ENCODE data around the gene FRMD1.

Gene FRMD1

DNA sequence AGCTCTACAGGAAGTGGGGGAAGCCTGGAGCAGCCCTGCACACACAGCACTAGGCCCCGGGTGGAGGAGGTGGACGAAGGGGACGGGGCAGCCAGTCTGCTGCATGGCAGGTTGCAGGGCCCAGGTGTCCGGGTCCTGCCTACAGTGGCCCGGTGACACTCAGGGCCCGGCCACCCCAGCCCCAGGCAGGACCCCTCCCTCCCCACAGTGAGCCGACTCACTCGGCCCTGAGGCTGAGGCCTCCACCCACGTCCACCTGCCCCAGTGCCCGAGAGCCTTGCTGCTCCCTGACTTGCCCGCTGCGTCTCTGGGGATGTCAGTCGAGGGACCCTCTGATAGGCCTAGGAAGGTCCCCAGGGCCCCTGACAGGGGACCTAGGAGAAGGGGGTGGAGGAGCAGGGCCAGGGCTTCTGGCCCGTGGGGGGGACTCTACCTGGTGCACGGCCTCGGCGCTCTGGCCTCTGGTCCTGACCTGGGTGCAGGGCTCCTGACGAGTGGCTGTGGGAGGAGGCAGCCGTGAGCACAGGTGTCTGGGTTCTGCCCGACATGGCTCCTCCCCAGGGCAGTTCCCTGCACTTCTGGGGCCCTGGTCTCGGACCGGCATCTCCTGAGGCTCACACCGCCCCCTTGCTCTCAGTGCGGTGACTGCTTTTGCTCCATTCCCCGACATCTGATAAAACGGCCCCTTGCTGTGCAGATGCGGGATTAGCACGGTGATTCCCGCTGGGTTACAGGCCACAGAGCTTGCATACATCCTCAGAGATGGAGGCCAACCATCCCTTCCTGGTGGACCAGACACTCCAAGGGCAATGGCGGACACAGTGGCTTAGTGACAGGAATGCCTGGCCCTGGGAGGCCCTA is 20.1 kb downstream of the FRMD1 start:
- in situ Hi-C loops (cut with HindIII; ENCODE audit: low sequenced_read_pairs) = no loop called here

DNA sequence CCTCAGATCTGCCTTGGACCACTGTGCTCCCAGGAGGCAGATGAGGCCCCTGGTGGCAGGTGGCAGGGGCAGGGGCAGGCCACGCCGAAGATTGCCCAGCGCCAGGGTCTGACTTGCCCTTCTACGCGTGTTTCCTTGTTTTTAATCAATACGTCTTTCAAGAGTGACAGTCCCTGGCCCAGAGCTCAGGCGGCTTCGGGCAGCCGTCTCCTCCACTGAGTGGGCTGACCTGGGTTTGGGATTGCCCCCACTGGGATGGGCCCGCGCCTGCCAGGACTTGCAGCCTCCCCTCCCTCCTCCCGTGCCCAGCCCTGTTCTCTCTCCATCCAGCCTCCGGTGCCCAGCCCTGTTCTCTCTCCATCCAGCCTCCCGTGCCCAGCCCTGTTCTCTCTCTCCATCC is 21.2 kb downstream of the FRMD1 start:
- in situ Hi-C loops (cut with HindIII; ENCODE audit: low sequenced_read_pairs) = no loop called here

DNA sequence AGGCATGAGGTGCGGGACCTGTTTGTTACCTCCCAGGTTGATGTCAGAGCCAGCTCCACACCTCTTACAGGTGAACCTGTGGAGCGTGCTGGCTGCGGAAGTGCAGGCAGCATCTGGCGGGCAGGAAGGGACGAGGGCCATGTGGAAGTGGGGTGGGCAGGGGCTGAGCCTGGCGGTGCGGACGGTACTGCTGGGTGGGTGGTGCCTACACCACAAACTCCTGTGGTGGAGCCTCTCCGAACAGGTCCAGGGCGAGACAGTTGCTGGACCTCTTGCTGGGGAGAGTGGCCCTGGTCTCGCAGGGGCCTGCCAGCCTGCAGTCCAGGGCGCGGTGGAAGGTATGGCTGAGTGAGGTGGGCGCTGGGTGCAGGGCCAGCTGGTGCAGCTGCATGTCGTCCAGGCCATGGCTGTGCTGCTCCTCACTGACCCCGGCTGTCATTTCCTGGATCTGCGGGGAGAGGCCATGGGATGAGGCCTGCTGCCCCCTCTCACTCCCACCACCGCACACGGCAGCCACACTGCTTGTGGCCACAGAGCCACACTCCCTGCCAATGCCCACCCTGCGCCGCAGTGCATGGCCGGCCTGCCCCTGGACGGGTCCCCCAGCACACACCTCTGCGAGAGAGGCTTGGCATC is 22.0 kb downstream of the FRMD1 start:
- in situ Hi-C loops (cut with HindIII; ENCODE audit: low sequenced_read_pairs) = no loop called here

DNA sequence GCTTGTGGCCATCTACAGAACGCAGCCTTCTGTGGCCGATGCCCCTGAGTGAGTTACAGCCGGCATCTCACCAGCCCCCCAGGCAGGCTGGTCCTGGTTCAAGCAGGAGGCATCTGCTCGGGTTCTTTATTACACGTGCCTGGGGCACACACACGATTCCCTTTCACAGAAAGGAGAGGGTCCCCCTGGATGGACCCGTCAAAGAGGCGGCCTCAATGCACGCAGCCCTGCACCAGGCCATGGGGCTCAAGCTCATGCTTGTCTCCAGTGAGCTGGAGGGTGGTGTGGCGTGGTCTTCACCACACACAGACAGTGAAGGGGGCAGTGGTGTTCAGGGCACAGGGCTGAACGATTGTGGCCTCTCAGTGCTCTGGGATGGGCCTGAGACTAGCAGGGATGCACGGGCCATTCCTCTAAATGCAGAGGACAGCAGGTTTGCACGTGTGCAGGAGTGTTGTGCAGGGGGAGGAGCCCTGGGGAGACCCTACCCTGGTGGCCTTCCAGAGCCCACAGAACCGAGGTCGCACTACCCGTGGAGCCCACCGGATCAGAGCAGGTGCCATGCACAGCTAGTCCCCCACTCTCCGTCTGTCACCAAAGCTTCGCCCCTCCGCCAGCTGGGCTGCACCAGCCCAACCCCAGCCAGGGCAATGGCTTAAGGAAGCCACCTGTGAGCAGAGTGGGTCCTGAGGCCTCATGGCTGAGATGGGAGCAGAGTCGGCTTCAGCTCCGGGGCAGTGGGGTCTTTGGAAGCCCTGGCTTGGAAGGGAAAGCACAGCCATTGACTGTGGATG is 23.1 kb downstream of the FRMD1 start:
- in situ Hi-C loops (cut with HindIII; ENCODE audit: low sequenced_read_pairs) = no loop called here

DNA sequence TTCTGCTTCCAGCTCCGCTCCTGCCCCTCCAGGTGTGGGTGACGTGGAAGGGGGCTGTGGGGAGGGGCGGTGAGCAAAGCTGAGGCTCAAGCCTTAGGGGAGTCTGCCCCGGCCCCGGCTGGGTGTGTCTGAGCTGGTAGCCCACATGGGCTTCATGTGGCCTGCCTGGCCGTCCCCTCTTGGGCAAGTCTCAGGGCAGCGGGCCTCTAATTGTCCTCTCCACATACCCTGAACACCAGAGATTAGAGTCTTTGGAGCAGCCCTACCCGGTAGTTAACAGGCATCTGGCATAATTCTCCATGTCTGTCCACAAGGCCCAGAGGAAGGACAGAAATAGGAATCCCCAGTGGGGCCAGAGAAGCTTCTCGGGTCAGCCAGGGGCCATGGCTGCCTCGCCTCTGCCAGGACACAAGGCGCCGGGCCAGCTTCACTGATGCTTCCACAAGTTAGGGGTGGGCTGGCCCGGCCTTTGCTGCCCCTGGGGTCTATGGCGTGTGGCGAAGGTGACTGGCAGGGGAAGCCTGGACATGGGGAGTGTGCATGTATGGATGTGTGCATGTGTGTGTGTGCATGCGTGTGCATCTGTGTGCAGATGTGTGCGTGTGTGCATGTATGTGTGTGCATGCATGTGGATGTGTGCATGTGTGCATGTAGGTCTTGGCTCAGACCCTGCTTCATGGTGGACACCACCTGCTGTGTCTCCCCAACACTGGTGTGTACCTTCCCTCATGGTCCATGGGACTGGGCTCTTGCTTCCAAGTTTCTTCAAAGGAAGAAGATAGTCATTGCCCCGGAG is 24.0 kb downstream of the FRMD1 start:
- in situ Hi-C loops (cut with HindIII; ENCODE audit: low sequenced_read_pairs) = no loop called here

DNA sequence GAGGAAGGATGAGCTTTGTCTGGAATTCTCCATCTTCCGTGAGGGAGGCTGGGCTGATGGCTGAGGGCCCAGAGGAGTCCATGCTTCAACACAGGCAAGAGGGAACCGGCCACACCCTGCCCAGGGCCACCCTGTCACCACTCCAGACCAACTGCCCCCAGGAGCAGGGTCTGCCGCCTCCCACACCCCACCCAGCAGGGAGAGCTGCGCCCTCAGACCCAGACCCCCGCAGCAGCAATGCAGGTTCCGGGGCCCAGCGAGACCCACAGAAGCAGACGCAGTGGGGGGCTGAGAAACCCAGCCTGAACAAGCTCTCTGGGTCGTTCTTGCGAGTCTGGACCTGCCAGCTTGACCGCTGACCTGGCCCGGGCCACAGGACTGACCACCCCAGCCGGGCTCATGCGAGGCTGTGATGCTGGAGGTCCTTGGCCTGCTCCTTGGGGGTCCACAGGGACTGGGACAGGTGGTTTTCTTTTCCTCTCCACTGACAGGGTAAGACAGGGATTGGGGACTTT is 25.0 kb downstream of the FRMD1 start:
- in situ Hi-C loops (cut with HindIII; ENCODE audit: low sequenced_read_pairs) = no loop called here

DNA sequence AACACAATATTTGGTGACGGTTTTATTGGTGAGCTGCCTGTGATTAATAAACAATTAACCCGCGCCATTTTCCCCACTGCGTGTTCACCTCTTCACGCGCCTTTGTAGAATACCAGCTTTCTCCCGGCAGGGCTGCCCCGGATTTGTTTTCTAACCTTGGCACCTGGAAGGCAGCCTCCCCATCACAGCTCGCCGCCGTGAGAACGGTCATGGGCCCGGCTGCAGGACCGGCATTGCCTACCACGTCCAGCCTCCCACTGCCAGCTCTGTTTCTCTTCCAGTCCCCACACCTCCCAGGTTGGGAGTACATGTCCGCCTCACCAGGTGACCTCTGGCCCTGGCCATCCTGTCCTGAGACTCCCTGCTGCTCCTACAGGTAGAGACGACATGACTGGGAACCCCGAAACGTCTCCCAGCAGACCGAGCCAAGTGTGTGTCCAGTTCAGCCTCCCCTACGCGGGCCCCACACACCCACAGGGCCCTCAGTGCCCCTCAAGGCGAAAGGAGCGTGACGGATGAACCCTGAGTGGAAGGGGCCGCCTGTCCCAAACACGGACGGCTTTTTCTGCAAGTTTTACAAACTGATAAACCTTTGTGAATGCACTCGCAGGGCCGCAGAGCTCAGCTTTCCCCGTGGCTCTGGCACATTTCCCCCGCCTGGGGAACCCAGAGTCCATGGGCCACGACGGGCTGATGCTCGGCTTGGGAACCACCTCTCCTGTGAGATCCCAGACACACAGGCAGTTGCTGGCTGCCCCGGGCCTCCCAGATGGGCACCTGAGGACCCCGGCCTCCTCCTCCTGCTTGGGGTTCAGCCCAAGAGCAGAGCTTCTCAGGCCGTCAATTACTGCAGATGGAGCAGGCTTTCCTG is 25.7 kb downstream of the FRMD1 start:
- in situ Hi-C loops (cut with HindIII; ENCODE audit: low sequenced_read_pairs) = no loop called here

DNA sequence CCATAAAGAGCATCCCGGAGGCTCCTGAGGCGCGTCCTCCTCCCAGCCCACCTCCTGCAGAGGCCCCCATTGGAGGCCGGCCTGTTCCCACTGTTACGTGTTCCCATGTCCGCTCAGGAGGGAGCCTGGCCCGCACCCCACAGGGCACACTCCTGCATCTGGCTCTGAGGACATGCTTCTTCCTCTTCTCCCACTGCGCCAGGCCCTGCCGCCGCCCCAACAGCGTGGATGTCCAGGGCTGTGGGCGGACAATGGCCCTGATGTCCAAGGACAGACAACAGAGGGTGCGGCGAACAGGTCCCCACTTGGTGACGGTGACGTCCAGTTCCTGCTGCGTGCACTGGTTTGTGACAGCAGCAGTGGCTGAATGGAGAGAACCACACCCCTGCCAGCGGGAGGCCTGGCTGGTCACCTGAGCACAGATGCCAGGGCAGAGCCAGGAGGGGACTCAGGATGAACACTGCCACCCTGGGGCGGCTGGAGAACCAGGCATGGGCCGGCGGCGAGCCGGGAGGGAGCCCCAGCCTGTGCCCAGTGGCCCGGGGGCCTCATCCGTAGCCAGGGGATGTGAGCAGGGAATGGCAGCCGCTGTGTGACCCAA is 26.6 kb downstream of the FRMD1 start:
- in situ Hi-C loops (cut with HindIII; ENCODE audit: low sequenced_read_pairs) = no loop called here

DNA sequence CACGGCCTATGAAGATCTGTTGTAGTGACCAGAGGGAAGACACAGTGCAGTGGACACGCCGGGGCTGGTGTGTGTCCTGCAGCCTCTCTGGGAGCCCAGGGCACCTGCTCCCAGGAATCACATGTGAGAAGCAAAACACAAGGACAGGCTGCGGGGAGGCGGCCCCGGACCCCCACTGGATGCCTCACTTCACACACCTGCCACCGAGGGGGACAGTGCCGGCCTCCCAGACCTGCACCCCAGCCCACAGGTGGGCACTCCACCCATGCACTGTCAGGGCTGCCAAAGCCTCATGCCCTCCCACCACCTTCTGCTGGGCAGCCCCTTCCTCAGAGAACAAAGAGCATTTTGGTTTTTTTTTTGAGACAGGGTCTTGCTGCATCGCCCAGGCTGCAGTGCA is 27.4 kb downstream of the FRMD1 start:
- in situ Hi-C loops (cut with HindIII; ENCODE audit: low sequenced_read_pairs) = no loop called here

DNA sequence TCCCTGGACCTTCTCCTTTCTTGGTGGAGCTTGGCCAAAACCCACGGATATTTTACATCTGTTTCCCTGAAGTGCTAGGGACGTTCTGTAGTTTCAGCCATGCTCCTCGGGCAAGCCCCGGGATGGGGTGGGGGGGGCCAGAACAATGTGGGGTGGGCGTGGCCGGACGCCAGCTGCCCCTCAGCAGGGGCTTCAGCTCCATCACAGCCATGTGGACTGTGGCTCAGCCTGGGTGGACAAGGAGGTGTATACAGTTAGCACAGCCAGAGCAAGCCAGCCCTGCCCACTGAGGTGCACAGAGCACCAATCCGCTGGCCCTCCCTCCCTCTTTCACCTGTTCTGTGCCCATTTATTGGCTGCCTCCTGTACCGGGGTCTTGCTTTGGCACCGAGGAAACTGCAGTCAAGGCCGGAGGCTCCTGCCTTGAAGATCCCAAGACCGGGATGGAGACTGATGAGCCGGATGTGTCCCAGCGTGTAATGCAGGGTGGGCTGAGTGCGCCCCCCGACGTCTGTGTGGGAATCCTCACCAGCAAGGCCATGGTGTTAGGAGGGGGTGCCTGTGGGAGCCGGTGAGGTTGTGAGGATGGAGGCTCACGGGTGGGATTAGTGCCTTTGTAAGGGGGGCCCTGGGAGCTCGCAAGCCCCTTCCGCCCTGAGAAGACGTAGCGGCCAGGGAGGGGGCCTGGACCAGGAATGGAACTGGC is 28.0 kb downstream of the FRMD1 start:
- in situ Hi-C loops (cut with HindIII; ENCODE audit: low sequenced_read_pairs) = no loop called here

DNA sequence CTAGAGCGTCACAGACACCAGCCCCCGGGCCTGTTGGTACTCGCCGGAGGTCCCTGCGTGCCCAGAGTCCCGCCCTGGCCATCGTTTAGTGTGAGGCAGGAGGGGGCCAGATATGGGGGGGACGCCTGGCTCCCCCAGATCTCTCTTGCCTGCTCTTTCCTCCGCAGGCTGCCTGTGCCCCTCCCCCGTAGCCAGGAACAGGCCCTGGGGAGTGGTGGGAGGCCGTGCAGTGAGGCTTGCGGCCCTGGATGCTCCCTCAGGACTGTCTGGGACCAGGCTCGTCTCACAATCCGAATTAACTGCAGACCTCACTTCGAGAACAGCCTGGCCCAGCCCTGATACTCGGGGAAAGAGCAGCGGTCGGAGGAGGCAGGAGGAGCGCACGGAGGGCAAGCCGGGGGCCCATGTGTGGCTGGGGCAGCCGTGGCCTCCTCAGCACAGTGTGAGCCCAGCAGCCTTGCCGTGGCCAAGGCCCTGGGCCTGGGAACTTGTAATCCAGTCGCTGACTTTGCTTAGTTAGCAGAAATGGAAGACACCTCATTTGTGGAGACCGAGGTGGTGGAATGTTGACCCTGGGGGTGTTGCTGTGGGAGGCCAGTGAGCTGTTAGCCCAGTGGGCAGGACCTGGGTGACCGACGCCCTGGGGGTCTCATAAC is 28.7 kb downstream of the FRMD1 start:
- in situ Hi-C loops (cut with HindIII; ENCODE audit: low sequenced_read_pairs) = no loop called here

DNA sequence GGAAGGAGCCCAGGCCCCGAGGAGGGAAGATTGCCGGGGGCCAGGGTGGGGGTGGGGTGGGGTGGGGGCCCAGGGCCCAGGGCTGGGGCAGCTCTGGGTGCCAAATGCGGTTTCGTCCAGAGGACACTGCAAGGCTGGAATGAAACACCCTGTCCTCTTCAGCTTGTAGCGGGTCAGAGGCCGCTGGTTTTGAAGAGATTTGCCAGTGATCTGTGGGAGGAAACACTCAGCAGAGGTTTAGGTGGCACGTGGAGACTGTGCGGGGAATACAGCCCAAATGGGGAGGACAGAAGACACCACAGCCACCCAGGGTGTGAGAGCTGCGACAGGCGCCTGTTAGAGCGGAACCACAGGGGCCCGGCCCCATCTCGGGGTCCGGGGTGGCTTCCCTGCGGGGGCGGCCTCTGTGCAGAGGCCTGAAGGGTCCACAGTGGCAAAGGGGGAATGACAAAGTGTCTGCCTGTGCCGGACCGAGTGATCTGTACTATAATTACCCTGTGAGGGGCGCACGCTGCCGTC is 29.2 kb downstream of the FRMD1 start:
- in situ Hi-C loops (cut with HindIII; ENCODE audit: low sequenced_read_pairs) = no loop called here

DNA sequence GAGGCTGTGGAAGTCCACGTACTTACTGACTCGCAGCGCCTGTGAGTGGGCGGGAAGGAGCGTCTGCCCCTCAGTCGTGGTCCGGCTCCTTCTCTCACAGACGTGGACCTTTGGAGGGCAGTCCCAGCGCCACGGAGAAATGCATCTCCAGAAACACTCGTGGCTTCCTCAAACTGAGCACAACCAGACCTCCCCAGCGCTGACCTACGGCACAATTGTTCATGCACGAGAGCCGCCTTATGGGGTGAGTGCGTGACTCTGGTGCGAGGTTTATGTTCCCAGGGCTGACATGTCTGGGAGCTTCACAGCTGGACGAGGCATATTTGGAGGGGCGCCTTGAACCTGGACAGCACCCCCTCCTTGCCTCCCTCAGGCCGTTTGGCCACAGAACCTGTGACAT is 29.7 kb downstream of the FRMD1 start:
- in situ Hi-C loops (cut with HindIII; ENCODE audit: low sequenced_read_pairs) = no loop called here

DNA sequence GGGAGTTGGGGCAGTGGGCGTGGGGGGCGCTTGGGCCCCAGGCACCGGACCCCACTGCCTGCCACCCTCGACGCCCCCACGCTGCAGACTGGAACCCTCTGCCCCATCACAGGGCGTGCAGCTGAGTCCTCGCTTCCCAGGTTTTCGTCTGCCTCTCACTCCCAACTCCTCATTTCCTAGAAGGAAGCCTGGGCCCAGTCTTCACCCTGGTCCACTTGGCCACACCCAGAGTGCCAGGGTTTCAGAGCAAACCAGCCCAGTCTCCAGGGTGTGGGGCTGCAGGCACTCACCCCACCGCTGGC is 30.3 kb downstream of the FRMD1 start:
- in situ Hi-C loops (cut with HindIII; ENCODE audit: low sequenced_read_pairs) = no loop called here

DNA sequence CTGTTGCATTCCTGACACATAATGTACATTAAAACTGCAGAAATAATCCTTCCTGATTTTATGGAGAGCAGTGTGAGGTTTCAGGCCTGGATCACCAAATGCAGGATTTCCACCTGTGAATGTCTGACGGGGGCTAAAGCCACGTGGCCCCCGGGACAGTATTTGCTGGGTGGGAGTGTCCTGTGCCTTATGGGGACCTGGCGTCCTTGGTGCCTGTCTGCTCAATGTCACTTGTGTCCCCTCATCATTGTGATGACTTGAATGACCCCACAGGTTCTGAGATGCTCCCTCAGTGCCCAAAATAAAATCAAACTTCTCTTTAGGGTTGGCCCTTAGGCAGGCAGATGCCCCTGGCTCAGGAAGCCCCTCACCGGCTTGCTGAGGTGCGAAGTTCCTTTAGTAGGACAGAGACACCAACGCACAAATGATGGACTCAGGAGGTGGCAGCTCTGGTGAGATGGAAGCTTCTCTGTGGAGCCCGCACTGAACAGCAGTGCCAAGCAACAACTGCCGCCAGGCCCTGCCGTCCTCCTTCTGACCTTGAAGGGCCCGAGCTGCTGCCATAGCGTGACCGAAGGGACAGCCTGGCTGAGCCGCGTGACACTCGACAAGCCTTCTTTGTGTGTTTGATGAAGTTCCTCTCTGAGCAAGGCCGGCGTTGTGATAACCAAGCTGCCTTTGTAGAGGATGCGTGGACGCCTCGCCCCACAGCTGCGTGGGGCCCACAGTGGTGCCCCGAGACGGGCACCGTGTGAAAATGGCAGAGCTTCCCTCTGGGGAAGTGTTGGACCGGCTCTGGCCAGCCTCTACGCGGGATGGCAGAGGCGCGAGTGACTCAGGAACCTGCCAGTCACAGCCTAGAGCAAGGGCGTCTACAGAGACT is 30.9 kb downstream of the FRMD1 start:
- in situ Hi-C loops (cut with HindIII; ENCODE audit: low sequenced_read_pairs) = no loop called here

DNA sequence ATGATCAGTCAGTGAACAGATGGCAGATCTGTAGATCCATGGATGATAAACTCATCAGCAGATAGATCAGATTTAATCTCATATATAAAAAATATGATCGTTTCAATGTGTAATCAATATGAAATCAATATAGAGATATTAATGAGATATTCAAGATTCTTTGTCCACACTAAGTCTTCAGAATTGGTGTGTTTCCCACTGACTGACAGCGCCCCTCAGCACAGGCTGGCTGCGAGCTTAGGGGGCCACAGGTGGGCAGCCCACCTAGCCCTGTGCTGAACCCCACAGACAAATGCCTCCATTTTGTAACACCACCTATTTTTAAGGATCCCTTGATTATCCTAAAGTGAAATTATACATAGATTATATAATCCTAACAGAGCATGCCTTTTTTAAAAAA is 32.3 kb downstream of the FRMD1 start:
- in situ Hi-C loops (cut with HindIII; ENCODE audit: low sequenced_read_pairs) = no loop called here

All from DLD1 (cell line).